Ishikawa (cell line): ENCODE results near the gene BRPF3.

Experiments used
- CEBPB ChIP-seq: IDR thresholded peaks from 2 replicates; pipeline ENCODE4 v1.6.1; 2012
- CREB1 ChIP-seq: IDR thresholded peaks from 2 replicates; pipeline ENCODE4 v1.6.1; 2012; ENCODE audit warnings: low read depth
- EGR1 ChIP-seq: IDR thresholded peaks from 2 replicates; pipeline ENCODE4 v1.6.1; 2012
- EP300 ChIP-seq: IDR thresholded peaks from 2 replicates; pipeline ENCODE4 v1.6.1; 2012; ENCODE audit warnings: borderline replicate concordance
- NFIC ChIP-seq: IDR thresholded peaks from 2 replicates; pipeline ENCODE4 v1.6.1; 2012
- RAD21 ChIP-seq: IDR thresholded peaks from 2 replicates; pipeline ENCODE4 v1.6.1; 2012; ENCODE audit warnings: low read depth
- TAF1 ChIP-seq: IDR thresholded peaks from 2 replicates; pipeline ENCODE4 v1.6.1; 2012; ENCODE audit warnings: low read depth, mild to moderate bottlenecking
- TCF12 ChIP-seq: IDR thresholded peaks from 2 replicates; pipeline ENCODE4 v1.6.1; 2012; ENCODE audit warnings: low read depth
- TEAD4 ChIP-seq: IDR thresholded peaks from 2 replicates; pipeline ENCODE4 v1.6.1; 2012
- USF1 ChIP-seq: IDR thresholded peaks from 2 replicates; pipeline ENCODE4 v1.6.1; 2012
- YY1 ChIP-seq: IDR thresholded peaks from 2 replicates; pipeline ENCODE4 v1.6.1; 2012; ENCODE audit warnings: low read depth
- ZBTB7A ChIP-seq: IDR thresholded peaks from 2 replicates; pipeline ENCODE4 v1.6.1; 2012; ENCODE audit warnings: low read depth
- TF ChIP-seq, protein P1 (sequence below): IDR thresholded peaks from 2 replicates; pipeline ENCODE4 v1.6.1; 2012; ENCODE audit warnings: low read depth, mild to moderate bottlenecking

The BRPF3 gene

GRCh38 chr6:36269834-36270705 lies 73.5 kb downstream of the BRPF3 start, which contains the start of gene PNPLA1:
Gene PNPLA1 (plus strand): TSS chr6:36270060. CDS start chr6:36270460, 400 bp downstream.
- TF ChIP-seq TAF1 (no peak), RAD21 (no peak), CREB1 (no peak), USF1 (no peak), NFIC (no peak), ZBTB7A (no peak), EGR1 (no peak), TCF12 (no peak), CEBPB (no peak), YY1 (no peak)

DNA sequence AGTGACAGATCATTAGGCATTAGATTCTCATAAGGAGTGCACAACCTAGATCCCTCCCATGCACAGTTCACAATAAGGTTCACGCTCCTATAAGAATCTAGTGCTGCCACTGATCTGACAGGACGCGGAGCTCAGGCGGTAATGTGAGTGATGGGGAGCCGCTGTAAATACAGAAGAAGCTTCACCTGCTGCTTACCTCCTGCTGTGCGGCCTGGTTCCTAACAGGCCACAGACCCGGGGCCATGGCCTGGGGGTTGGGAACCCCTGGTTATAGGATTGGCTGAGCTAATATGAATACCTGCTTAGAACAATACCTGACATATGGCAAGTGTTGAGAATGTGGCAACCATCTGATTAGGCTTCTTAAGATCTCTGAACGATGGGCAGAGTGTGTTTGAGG lies 75.7 kb downstream of the BRPF3 start:
- no peak for TF ChIP-seq TAF1
- TF ChIP-seq YY1: no peak
- TF ChIP-seq USF1: no peak
- TF ChIP-seq, protein P1, sequence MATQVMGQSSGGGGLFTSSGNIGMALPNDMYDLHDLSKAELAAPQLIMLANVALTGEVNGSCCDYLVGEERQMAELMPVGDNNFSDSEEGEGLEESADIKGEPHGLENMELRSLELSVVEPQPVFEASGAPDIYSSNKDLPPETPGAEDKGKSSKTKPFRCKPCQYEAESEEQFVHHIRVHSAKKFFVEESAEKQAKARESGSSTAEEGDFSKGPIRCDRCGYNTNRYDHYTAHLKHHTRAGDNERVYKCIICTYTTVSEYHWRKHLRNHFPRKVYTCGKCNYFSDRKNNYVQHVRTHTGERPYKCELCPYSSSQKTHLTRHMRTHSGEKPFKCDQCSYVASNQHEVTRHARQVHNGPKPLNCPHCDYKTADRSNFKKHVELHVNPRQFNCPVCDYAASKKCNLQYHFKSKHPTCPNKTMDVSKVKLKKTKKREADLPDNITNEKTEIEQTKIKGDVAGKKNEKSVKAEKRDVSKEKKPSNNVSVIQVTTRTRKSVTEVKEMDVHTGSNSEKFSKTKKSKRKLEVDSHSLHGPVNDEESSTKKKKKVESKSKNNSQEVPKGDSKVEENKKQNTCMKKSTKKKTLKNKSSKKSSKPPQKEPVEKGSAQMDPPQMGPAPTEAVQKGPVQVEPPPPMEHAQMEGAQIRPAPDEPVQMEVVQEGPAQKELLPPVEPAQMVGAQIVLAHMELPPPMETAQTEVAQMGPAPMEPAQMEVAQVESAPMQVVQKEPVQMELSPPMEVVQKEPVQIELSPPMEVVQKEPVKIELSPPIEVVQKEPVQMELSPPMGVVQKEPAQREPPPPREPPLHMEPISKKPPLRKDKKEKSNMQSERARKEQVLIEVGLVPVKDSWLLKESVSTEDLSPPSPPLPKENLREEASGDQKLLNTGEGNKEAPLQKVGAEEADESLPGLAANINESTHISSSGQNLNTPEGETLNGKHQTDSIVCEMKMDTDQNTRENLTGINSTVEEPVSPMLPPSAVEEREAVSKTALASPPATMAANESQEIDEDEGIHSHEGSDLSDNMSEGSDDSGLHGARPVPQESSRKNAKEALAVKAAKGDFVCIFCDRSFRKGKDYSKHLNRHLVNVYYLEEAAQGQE: no peak
- no peak for TF ChIP-seq TEAD4
- no peak for TF ChIP-seq EP300
- TF ChIP-seq ZBTB7A: no peak
- TF ChIP-seq NFIC: no peak

GRCh38 chr6:36273067-36273466 lies 76.5 kb downstream of the BRPF3 start:
- TF ChIP-seq YY1 (no peak), TCF12 (no peak), EGR1 (no peak), USF1 (no peak), TAF1 (no peak), RAD21 (no peak), ZBTB7A (no peak)
- TF ChIP-seq, protein P1: no peak

DNA sequence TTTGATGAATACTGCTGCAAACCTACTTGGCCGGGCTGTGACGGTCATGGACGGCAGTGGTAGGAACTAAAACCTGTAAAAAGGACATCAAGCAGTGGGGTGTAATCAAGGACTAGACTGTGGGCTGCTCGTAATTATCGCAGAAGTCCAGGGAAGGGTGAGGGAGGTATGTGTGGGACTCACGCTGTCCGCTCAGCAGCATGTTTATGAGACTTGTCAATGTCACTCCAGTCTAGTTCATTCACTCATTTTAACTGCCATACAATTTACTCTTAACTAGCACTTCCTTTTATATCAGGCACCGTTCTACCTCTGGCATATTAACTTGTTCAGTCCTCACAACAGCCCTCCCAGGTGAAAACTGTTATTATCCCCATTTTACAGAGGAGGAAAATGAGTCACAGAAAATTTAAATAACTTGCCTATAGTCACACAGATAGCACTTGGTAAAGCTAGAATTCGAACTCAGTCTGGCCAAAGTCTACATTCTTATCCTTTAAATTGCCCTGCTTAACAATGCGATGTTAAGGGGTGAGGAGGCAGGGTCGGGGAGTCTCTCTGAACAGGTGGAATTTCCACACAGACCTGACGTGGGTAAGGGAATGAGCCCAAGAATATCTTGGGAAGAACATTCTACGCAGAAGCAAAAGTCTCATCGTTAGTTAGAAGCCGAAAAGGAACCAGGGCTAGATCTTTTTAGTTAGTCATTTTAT lies 77.4 kb downstream of the BRPF3 start:
- TF ChIP-seq, protein P1: no peak
- TF ChIP-seq NFIC (no peak), USF1 (no peak), TEAD4 (no peak), TAF1 (no peak), EGR1 (no peak)
